ENCODE measurements around the gene MATK.

DNA sequence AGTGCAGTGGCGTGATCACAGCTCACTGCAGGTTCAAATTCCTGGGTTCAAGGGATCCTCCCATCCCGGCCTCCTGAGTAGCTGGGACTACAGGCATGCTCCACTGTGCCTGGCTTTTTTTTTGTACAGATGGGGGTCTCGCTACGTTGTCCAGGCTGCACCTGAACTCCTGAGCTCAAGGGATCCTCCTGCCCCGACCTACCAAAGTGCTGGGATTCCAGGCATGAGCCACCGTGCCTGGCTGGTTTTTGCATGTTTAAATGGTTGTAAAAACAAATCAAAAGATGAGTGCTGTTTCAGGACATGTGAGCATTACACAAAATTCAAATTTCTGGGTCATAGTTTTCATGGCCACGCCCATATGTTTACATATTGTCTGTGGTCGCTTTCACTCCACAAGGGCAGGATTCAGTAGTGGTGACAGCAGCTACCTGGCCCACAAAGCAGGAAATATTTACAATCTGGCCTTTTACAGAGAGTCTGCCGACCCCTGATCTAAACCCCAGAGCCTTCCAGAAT lies 5.3 kb downstream of the MATK start:
- no peak for TF ChIP-seq EZH2phosphoT487 (IDR thresholded peaks at IDR 0.05; ENCODE audit: insufficient read depth, low read depth)
- TF ChIP-seq EZH2 (IDR thresholded peaks at IDR 0.05; ENCODE audit: insufficient read depth, poor library complexity, severe bottlenecking) = no peak

Measured in GM23248 (cell line).